HL-60 (cell line): ENCODE data around the gene UHRF2.

Source experiments
- DNase-seq, 2 experiments: peaks; one replicate each; pipeline ENCODE4 v3.0.0-alpha.2; 2010 to 2020; ENCODE audit warnings: low read depth in 1 of 2, low spot score in 1 of 2
- H3K27ac ChIP-seq: fragments of 250-450 bp; sonication (Bioruptor Pico); replicated peaks from 2 replicates; pipeline ENCODE4 v1.5.1; 2020; ENCODE audit warnings: mild to moderate bottlenecking, moderate library complexity
- H3K27me3 ChIP-seq: fragments of 250-450 bp; sonication (Bioruptor Pico); 2 replicates; pipeline ENCODE4 v1.5.1; 2021; ENCODE audit warnings: mild to moderate bottlenecking, moderate library complexity; ENCODE audit not compliant: insufficient read depth, poor library complexity, severe bottlenecking
- H3K4me3 ChIP-seq: replicated peaks from 2 replicates; pipeline ENCODE4 v1.5.1; 2011; ENCODE audit warnings: mild to moderate bottlenecking, control low read depth, low read length; ENCODE audit not compliant: insufficient read depth
- CTCF ChIP-seq: IDR thresholded peaks from one replicate; pipeline ENCODE4 v1.5.1; 2011; ENCODE audit warnings: low read length, control low read depth, inconsistent platforms; ENCODE audit not compliant: insufficient read depth
- GABPA ChIP-seq: IDR thresholded peaks from 2 replicates; pipeline ENCODE4 v1.6.1; 2012; ENCODE audit warnings: low read depth
- POLR2AphosphoS5 ChIP-seq: IDR thresholded peaks from 2 replicates; pipeline ENCODE4 v1.6.1; 2012; ENCODE audit warnings: low read depth
- REST ChIP-seq: IDR thresholded peaks from 2 replicates; pipeline ENCODE4 v1.6.1; 2012; ENCODE audit warnings: low read depth; ENCODE audit not compliant: insufficient replicate concordance
- SPI1 ChIP-seq: IDR thresholded peaks from 2 replicates; pipeline ENCODE4 v1.6.1; 2012; ENCODE audit warnings: low read depth, mild to moderate bottlenecking, borderline replicate concordance

Gene UHRF2

GRCh38 chr9:6549106-6549800 lies 136.3 kb downstream of the UHRF2 start:
- Histone ChIP-seq H3K4me3 (no peak overlapping the region), H3K27me3 (no peaks in the 10 kb centered on the region), H3K27ac (no peak overlapping the region)
- TF ChIP-seq CTCF, result no peak
- TF ChIP-seq SPI1, result no peak
- TF ChIP-seq POLR2AphosphoS5, result no peak
- TF ChIP-seq REST, result no peak
- TF ChIP-seq GABPA, result no peak
- DNase-seq, result no peak

DNA sequence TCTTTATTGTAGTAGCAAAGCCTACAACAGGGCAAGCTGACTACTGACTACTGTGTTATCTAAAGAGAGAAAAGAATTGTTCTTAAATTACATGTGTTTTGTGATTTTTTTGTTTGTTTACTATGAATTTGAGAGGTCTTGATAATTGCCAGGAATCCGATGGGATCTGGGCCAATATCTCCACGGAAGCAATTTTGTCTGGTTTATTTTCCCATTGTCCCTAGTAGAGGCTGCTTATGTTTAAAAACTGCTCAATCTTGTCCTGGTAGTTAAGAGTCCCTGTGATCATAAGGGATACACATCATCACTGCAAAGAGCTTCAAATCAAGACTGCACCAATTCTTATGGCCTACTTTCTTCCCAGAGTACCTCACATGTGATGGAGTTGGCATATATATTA lies 138.1 kb downstream of the UHRF2 start:
- no peak overlapping the region for H3K4me3 ChIP-seq
- no peak overlapping the region for H3K27ac ChIP-seq
- H3K27me3 ChIP-seq, result no peaks in the 10 kb centered on the region
- TF ChIP-seq CTCF (no peak), GABPA (no peak), SPI1 (no peak), REST (no peak), POLR2AphosphoS5 (no peak)
- no peak for DNase-seq

DNA sequence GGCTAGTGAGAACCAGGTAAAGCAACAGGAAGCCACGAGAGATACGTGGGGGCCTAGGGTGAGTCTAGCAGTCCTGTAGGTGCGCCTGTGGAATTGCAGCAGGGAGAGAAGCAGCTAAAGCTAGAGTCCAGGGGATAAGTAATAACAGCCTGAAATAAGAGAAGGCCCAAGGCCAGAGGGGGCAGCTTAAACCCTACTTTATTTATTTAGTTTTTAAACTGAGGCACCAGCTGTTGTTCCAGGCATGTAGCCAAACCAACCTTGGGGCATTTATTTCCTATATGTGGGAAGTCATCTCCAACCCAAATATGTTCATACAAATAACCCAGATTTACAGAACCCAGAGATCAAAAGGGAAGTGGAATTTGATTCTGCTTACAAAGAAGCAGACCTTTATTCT lies 139.0 kb downstream of the UHRF2 start:
- no peak for DNase-seq
- no peaks in the 10 kb centered on the region for H3K27me3 ChIP-seq
- H3K27ac ChIP-seq, result no peak overlapping the region
- no peak for TF ChIP-seq GABPA
- no peak for TF ChIP-seq REST
- no peak for TF ChIP-seq SPI1
- no peak for TF ChIP-seq POLR2AphosphoS5
- TF ChIP-seq CTCF, result no peak
- H3K4me3 ChIP-seq, result no peak overlapping the region
